Activated CD4-positive, CD25-positive, alpha-beta regulatory T cell treated with anti-CD3 and anti-CD28 coated beads, Interleukin-2, amount 50 U/mL, for 72 hours (primary cell): Measurements from ENCODE around the gene FLT3LG.

Source experiments
- DNase-seq: peaks from one replicate; pipeline ENCODE4 v3.0.0; 2021

The FLT3LG gene

GRCh38 chr19:49520705-49521319 is 46.8 kb downstream of the FLT3LG start:
- no peak for DNase-seq

GRCh38 chr19:49524812-49525455 is 50.9 kb downstream of the FLT3LG start:
- no peak for DNase-seq

GRCh38 chr19:49528211-49528771 is 54.3 kb downstream of the FLT3LG start:
- no peak for DNase-seq

- DNase-seq = no peak
Measured at GRCh38 chr19:49530708-49531107, 56.7 kb downstream of the FLT3LG start.

- DNase-seq = peak; percentile 84
Measured at GRCh38 chr19:49533551-49534488, 59.8 kb downstream of the FLT3LG start.

GRCh38 chr19:49534632-49535385 is 60.8 kb downstream of the FLT3LG start:
- DNase-seq = no peak
